Vagina (tissue), 2 donors: ENCODE data around the gene CDC42SE1. TPM values are rescaled to one million over a fixed set of nuclear protein-coding genes. Genes with fewer than 3 reads are reported as not detected.
A peak's percentile ranks its signal among the peaks of the same experiment; 100 is the strongest.

Experiments
- DNase-seq, 2 donors: peaks; one replicate each; pipeline ENCODE4 v3.0.0-alpha.2; 2017; ENCODE audit errors: extremely low spot score in 2 of 2
- H3K27ac ChIP-seq: fragments of 200-600 bp; sonication (generic); one replicate; pipeline ENCODE4 v1.5.1; 2019
- H3K27me3 ChIP-seq: fragments of 200-600 bp; sonication (generic); one replicate; pipeline ENCODE4 v1.5.1; 2019
- H3K36me3 ChIP-seq, 2 donors: fragments of 200-600 bp; sonication (generic); one replicate each; pipeline ENCODE4 v1.5.1; 2017 to 2019
- H3K4me1 ChIP-seq: fragments of 200-600 bp; sonication (generic); one replicate; pipeline ENCODE4 v1.5.1; 2019
- H3K4me3 ChIP-seq, 2 donors: fragments of 200-600 bp; sonication (generic); 1 replicate in 1 of 2; 2 replicates in 1 of 2; pipeline ENCODE4 v1.5.1; 2016 to 2019
- H3K9me3 ChIP-seq: fragments of 200-600 bp; sonication (generic); one replicate; pipeline ENCODE4 v1.5.1; 2019
- POLR2A ChIP-seq, 2 donors: fragments of 450-650 bp; IDR thresholded peaks; one replicate each; pipeline ENCODE4 v1.6.1; 2017; ENCODE audit warnings: antibody characterized with exemption in 2 of 2, mild to moderate bottlenecking in 2 of 2, moderate library complexity in 2 of 2
- POLR2AphosphoS5 ChIP-seq, 2 donors: sonication (generic); formaldehyde crosslinking; IDR thresholded peaks; one replicate each; pipeline ENCODE4 v1.9.0; 2017; ENCODE audit warnings: antibody characterized with exemption in 2 of 2, mild to moderate bottlenecking in 2 of 2, low read depth in 1 of 2; ENCODE audit not compliant: insufficient read depth in 1 of 2
- intact Hi-C: fragments of 100-400 bp; cut with DNase I; formaldehyde crosslinking; loops from one replicate; pipeline ENCODE4 v1.15.1; 2023
- total RNA-seq: library from RNA; depleted of rRNA; stranded (reverse); fragments of >200 nt; gene quantifications from one replicate; pipeline ENCODE4 v1.2.3, GENCODE V29; 2016
- TF ChIP-seq, protein P1 (sequence below), 3 experiments: fragments of 450-650 bp in 2 of 3; fragments of 200-600 bp in 1 of 3; sonication (generic) in 1 of 3; IDR thresholded peaks; one replicate each; pipeline ENCODE4 v1.5.1; 2017 to 2019; ENCODE audit warnings: antibody characterized with exemption in 3 of 3, mild to moderate bottlenecking in 2 of 3, moderate library complexity in 2 of 3

Gene CDC42SE1
- total RNA-seq, 1 donor from 2014 or later, result 89.1 TPM

DNA sequence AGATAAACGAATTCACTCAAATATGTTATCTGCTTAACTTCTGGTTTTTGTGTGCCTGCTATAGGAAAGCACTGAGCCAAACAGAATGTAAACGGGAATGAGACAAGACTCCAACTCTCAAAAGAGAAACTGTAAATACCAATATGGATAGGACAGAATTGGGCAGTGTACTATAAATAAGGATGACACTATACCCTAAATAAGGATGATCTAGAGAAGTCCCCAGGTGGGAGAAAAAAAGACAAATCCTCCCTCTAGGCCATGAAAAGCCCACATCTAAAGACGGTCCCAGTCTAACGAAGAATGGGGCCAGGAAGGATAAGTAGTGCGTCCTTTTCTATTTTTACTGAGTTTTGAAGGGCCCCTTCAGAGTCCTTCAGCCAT lies 9.7 kb upstream of the CDC42SE1 start:
- intact Hi-C loops, result no loop called here

DNA sequence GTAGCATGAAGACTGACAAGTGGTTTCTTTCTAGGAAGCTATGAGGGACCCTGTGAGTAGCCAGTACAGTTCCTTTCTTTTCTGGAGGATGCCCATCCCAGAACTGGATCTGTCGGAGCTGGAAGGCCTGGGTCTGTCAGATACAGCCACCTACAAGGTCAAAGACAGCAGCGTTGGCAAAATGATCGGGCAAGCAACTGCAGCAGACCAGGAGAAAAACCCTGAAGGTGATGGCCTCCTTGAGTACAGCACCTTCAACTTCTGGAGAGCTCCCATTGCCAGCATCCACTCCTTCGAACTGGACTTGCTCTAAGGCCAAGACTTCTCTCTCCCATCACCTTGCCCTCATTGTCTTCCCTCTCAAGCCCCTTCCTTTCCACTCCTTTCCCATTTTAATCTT lies 7.8 kb upstream of the CDC42SE1 start:
- H3K9me3 ChIP-seq, result no peaks in the 10 kb centered on the region
- H3K27ac ChIP-seq, result no peak overlapping the region
- DNase-seq, result no peak
- TF ChIP-seq, protein P1, sequence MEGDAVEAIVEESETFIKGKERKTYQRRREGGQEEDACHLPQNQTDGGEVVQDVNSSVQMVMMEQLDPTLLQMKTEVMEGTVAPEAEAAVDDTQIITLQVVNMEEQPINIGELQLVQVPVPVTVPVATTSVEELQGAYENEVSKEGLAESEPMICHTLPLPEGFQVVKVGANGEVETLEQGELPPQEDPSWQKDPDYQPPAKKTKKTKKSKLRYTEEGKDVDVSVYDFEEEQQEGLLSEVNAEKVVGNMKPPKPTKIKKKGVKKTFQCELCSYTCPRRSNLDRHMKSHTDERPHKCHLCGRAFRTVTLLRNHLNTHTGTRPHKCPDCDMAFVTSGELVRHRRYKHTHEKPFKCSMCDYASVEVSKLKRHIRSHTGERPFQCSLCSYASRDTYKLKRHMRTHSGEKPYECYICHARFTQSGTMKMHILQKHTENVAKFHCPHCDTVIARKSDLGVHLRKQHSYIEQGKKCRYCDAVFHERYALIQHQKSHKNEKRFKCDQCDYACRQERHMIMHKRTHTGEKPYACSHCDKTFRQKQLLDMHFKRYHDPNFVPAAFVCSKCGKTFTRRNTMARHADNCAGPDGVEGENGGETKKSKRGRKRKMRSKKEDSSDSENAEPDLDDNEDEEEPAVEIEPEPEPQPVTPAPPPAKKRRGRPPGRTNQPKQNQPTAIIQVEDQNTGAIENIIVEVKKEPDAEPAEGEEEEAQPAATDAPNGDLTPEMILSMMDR (IDR thresholded peaks at IDR 0.05), result no peak
- no peak for TF ChIP-seq POLR2AphosphoS5 (IDR thresholded peaks at IDR 0.05; ENCODE audit: insufficient read depth in 1 of 2, low read depth in 1 of 2)
- no peak for TF ChIP-seq POLR2A (IDR thresholded peaks at IDR 0.05)
- no peak overlapping the region for H3K4me3 ChIP-seq
- H3K36me3 ChIP-seq, result no peaks in the 10 kb centered on the region
- H3K27me3 ChIP-seq, result no peaks in the 10 kb centered on the region
- intact Hi-C loops, result no loop called here
- H3K4me1 ChIP-seq, result peaks cover 17% of the 10 kb centered on the region

More for the DNA sequence above, 9.7 kb upstream of the CDC42SE1 start:
- no peaks in the 10 kb centered on the region for H3K27me3 ChIP-seq
- peak overlapping the region; percentile 100 for H3K27ac ChIP-seq
- no peak overlapping the region for H3K4me3 ChIP-seq
- no peak for DNase-seq
- H3K9me3 ChIP-seq, result no peaks in the 10 kb centered on the region
- H3K4me1 ChIP-seq, result peaks cover 20% of the 10 kb centered on the region
- TF ChIP-seq POLR2A (IDR thresholded peaks at IDR 0.05), result no peak
- no peak for TF ChIP-seq POLR2AphosphoS5 (IDR thresholded peaks at IDR 0.05; ENCODE audit: insufficient read depth in 1 of 2, low read depth in 1 of 2)
- no peaks in the 10 kb centered on the region for H3K36me3 ChIP-seq

DNA sequence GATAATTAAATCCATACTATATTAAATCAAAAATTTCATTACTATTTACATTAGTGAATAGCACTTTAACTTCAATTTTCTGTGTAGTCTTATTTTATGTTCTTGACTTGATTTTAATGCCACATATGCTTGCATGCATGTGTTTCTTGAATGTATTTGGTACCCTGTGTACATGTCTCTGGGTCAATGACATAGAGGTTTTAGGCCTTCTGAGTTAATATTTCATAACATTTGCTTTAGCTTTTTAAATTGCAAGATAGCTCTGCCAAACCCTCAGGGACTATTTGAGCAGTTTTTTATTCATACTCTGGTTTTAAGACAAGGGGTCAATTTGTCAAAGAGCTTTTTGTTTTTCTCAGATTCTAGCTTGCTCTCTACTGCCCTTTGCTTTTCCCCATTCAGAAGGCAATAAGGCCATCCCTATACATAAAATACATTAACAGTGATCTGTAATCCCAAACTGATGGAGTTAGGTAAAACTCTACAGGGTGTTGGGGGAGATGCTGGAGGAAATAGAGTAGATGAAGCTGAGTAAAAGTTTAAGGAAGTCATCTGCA lies 5.7 kb upstream of the CDC42SE1 start:
- no peak overlapping the region for H3K27ac ChIP-seq
- H3K9me3 ChIP-seq, result no peaks in the 10 kb centered on the region
- H3K4me1 ChIP-seq, result peaks cover 11% of the 10 kb centered on the region
- H3K4me3 ChIP-seq, result no peak overlapping the region
- intact Hi-C loops, result no loop called here
- H3K27me3 ChIP-seq, result no peaks in the 10 kb centered on the region
- H3K36me3 ChIP-seq, result no peaks in the 10 kb centered on the region
- DNase-seq, result no peak
- TF ChIP-seq, protein P1 (IDR thresholded peaks at IDR 0.05), result no peak
- TF ChIP-seq POLR2A (IDR thresholded peaks at IDR 0.05) (no peak), POLR2AphosphoS5 (IDR thresholded peaks at IDR 0.05; ENCODE audit: insufficient read depth in 1 of 2, low read depth in 1 of 2) (no peak)

DNA sequence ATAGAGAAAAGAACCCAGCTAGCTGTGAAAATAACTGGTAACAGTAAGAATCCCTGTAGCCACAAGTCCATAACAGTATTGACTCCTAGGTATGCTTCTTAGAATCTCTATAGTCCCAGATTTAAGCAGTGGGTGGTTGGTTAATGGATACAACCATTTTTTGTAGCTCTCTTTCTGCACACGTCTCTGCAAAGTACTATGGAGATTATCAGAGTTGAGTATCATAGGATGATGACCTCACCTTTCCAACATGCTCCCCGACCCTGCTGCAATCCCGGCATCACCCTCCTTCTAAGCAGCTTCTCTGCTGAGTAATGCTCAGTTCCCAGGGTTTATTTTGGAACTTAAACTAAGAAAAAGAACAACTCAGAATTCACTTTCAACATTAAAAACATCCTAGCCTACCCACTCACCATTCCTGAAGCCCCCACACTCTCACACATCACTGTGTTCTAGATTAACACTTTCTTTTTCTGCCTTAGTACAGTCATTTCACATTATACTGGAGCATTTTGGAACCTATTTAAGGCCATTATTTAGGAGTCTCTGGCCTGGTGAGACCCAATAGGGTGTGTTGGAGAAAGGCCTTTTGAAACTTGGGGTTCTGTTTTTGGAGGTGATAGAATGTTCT lies 3.4 kb upstream of the CDC42SE1 start:
- TF ChIP-seq POLR2A (IDR thresholded peaks at IDR 0.05) (no peak), POLR2AphosphoS5 (IDR thresholded peaks at IDR 0.05; ENCODE audit: insufficient read depth in 1 of 2, low read depth in 1 of 2) (no peak)
- TF ChIP-seq, protein P1 (IDR thresholded peaks at IDR 0.05), result no peak
- intact Hi-C loops, result no loop called here
- no peak overlapping the region for H3K27ac ChIP-seq
- no peak overlapping the region for H3K4me3 ChIP-seq
- no peaks in the 10 kb centered on the region for H3K36me3 ChIP-seq
- no peak for DNase-seq
- no peaks in the 10 kb centered on the region for H3K9me3 ChIP-seq
- H3K27me3 ChIP-seq, result no peaks in the 10 kb centered on the region
- peaks cover 17% of the 10 kb centered on the region for H3K4me1 ChIP-seq

DNA sequence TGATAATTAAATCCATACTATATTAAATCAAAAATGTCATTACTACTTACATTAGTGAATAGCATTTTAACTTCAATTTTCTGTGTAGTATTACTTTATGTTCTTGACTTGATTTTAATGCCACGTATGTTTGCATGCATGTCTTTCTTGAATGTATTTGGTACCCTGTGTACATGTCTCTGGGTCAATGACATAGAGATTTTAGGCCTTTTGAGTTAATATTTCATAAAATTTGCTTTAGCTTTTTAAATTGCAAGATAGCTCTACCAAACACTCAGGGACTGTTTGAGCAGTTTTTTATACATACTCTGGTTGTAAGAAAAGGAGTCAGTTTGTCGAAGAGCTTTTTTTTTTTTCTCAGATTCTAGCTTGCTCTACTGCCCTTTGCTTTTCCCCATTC lies 2.3 kb upstream of the CDC42SE1 start:
- Histone ChIP-seq H3K27me3 (no peaks in the 10 kb centered on the region), H3K36me3 (no peaks in the 10 kb centered on the region), H3K9me3 (no peaks in the 10 kb centered on the region), H3K4me1 (peaks cover 29% of the 10 kb centered on the region), H3K4me3 (no peak overlapping the region), H3K27ac (no peak overlapping the region)
- intact Hi-C loops, result no loop called here
- no peak for DNase-seq
- TF ChIP-seq, protein P1 (IDR thresholded peaks at IDR 0.05), result no peak
- TF ChIP-seq POLR2AphosphoS5 (IDR thresholded peaks at IDR 0.05; ENCODE audit: insufficient read depth in 1 of 2, low read depth in 1 of 2) (no peak), POLR2A (IDR thresholded peaks at IDR 0.05) (no peak)
